Fibroblast of skin of right biceps (primary cell): ENCODE measurements around the gene THSD4.
"Not testable (repeated sequence)": the region's sequence is repeated elsewhere in the genome, so short reads cannot be mapped to it uniquely, and the experiment has no call there.

Experiments used
- DNase-seq: peaks from one replicate; pipeline ENCODE4 v3.0.0-alpha.2; 2013

The THSD4 gene

GRCh38 chr15:71124937-71125790, 9.9 kb downstream of the THSD4 start:
- DNase-seq: no peak

- no peak for DNase-seq
Observed at GRCh38 chr15:71125831-71126450, 10.7 kb downstream of the THSD4 start.

GRCh38 chr15:71127083-71127482, 11.8 kb downstream of the THSD4 start:
- DNase-seq: no peak

GRCh38 chr15:71128159-71128558, 12.9 kb downstream of the THSD4 start:
- not testable (repeated sequence) for DNase-seq

GRCh38 chr15:71128939-71129562, 13.8 kb downstream of the THSD4 start:
- no peak for DNase-seq

- DNase-seq: no peak
Observed at GRCh38 chr15:71129669-71130068, 14.4 kb downstream of the THSD4 start.

GRCh38 chr15:71131601-71132362, 16.5 kb downstream of the THSD4 start:
- DNase-seq: peak; percentile 40

- no peak for DNase-seq
Observed at GRCh38 chr15:71133747-71134472, 18.6 kb downstream of the THSD4 start.

- peak; percentile 95 for DNase-seq
Observed at GRCh38 chr15:71136159-71136783, 21.0 kb downstream of the THSD4 start.

- peak; percentile 68 for DNase-seq
Observed at GRCh38 chr15:71136793-71137518, 21.7 kb downstream of the THSD4 start.

GRCh38 chr15:71138473-71138872, 23.2 kb downstream of the THSD4 start:
- DNase-seq: no peak

- DNase-seq: no peak
Observed at GRCh38 chr15:71139241-71139640, 24.0 kb downstream of the THSD4 start.

- DNase-seq: no peak
Observed at GRCh38 chr15:71141572-71141971, 26.3 kb downstream of the THSD4 start.

GRCh38 chr15:71142780-71143179, 27.5 kb downstream of the THSD4 start:
- DNase-seq: no peak

GRCh38 chr15:71143373-71144310, 28.4 kb downstream of the THSD4 start:
- no peak for DNase-seq

GRCh38 chr15:71145648-71146047, 30.4 kb downstream of the THSD4 start:
- no peak for DNase-seq

GRCh38 chr15:71146580-71146982, 31.3 kb downstream of the THSD4 start:
- no peak for DNase-seq

- no peak for DNase-seq
Observed at GRCh38 chr15:71148048-71148447, 32.8 kb downstream of the THSD4 start.

GRCh38 chr15:71149646-71150557, 34.6 kb downstream of the THSD4 start:
- DNase-seq: no peak
